Fibroblast of lung (primary cell): ENCODE results near the gene PPIL6. TPM values are rescaled to one million over a fixed set of nuclear protein-coding genes. Genes with fewer than 3 reads are reported as not detected.

Experiments used
- DNase-seq, 2 donors: peaks; one replicate each; pipeline versions ENCODE4 v3.0.0 to v3.0.0-alpha.2; 2010; ENCODE audit warnings: low read depth in 2 of 2
- H2AFZ ChIP-seq: 2 replicates; pipeline ENCODE4 v1.5.1; 2012; ENCODE audit warnings: low read length, control low read depth, inconsistent platforms
- H3K27ac ChIP-seq: 2 replicates; pipeline ENCODE4 v1.5.1; 2011; ENCODE audit warnings: low read length, control low read depth; ENCODE audit not compliant: insufficient read depth
- H3K27me3 ChIP-seq: 2 replicates; pipeline ENCODE4 v1.5.1; 2011; ENCODE audit warnings: mild to moderate bottlenecking, low read length; ENCODE audit not compliant: control insufficient read depth, insufficient read depth
- H3K36me3 ChIP-seq: 2 replicates; pipeline ENCODE4 v1.5.1; 2011; ENCODE audit warnings: low read length; ENCODE audit not compliant: control insufficient read depth, insufficient read depth
- H3K4me1 ChIP-seq: 2 replicates; pipeline ENCODE4 v1.5.1; 2011; ENCODE audit warnings: low read length; ENCODE audit not compliant: control insufficient read depth, insufficient read depth; ENCODE audit errors: extremely low read depth
- H3K4me2 ChIP-seq: 2 replicates; pipeline ENCODE4 v1.5.1; 2011; ENCODE audit warnings: low read length, control low read depth; ENCODE audit not compliant: insufficient read depth; ENCODE audit errors: extremely low read depth
- H3K4me3 ChIP-seq, 4 experiments: fragments of 200-600 bp in 1 of 4; sonication (generic) in 1 of 4; replicated peaks in 1 of 4; 2 replicates each; pipeline ENCODE4 v1.5.1; 2011 to 2016; ENCODE audit warnings: low read length in 4 of 4, low read depth in 3 of 4, mild to moderate bottlenecking in 3 of 4, control low read depth in 2 of 4, inconsistent platforms in 1 of 4, mixed read lengths in 1 of 4; ENCODE audit not compliant: insufficient read depth in 1 of 4; ENCODE audit errors: control extremely low read depth in 1 of 4
- H3K79me2 ChIP-seq: 2 replicates; pipeline ENCODE4 v1.5.1; 2012; ENCODE audit warnings: mild to moderate bottlenecking, low read length, inconsistent platforms; ENCODE audit not compliant: control insufficient read depth, insufficient read depth
- H3K9ac ChIP-seq: 2 replicates; pipeline ENCODE4 v1.5.1; 2011; ENCODE audit warnings: mild to moderate bottlenecking, low read length, control low read depth; ENCODE audit not compliant: insufficient read depth
- H3K9me3 ChIP-seq: 2 replicates; pipeline ENCODE4 v1.5.1; 2012; ENCODE audit warnings: low read depth, low read length; ENCODE audit not compliant: control insufficient read depth, insufficient read depth
- H4K20me1 ChIP-seq: 2 replicates; pipeline ENCODE4 v1.5.1; 2011; ENCODE audit warnings: low read length; ENCODE audit not compliant: control insufficient read depth, insufficient read depth; ENCODE audit errors: extremely low read depth
- CTCF ChIP-seq, 2 donors: IDR thresholded peaks in 1 of 2; conservative IDR thresholded peaks in 1 of 2; 1 replicate in 1 of 2; 2 replicates in 1 of 2; pipeline ENCODE4 v1.5.1; 2011 to 2012; ENCODE audit warnings: low read length in 2 of 2, control low read depth in 1 of 2, inconsistent platforms in 1 of 2, low read depth in 1 of 2, mild to moderate bottlenecking in 1 of 2
- EZH2 ChIP-seq: IDR thresholded peaks from 2 replicates; pipeline ENCODE4 v1.5.1; 2012; ENCODE audit warnings: low read length, control low read depth, mild to moderate bottlenecking; ENCODE audit errors: missing control alignments
- polyA plus RNA-seq, 2 donors: library from polyadenylated mRNA; depleted of rRNA in 1 of 2; stranded (reverse) in 1 of 2; unstranded in 1 of 2; fragments of >200 nt; gene quantifications; 2 replicates each; pipeline ENCODE4 v1.2.1, GENCODE V29; 2011 to 2012; ENCODE audit warnings: missing spikeins in 1 of 2
- total RNA-seq: library from RNA; depleted of rRNA; stranded (reverse); fragments of >200 nt; gene quantifications from 2 replicates; pipeline ENCODE4 v1.2.1, GENCODE V29; 2014

PPIL6 gene
- total and polyA plus RNA-seq, 2 donors (not counting 1 experiment from before 2014, with no cell fraction given) = 0.78 to 5.0 TPM

GRCh38 chr6:109445382-109445781 is 5.0 kb upstream of the PPIL6 start:
- no peak overlapping the region for H2AFZ ChIP-seq
- H3K9me3 ChIP-seq = no peaks in the 10 kb centered on the region
- H3K27ac ChIP-seq = no peak overlapping the region
- no peak for DNase-seq
- H3K9ac ChIP-seq = no peak overlapping the region
- no peaks in the 10 kb centered on the region for H3K27me3 ChIP-seq
- peak in 1 of 2 donors; percentile 5 for TF ChIP-seq CTCF (conservative IDR thresholded peaks at IDR 0.05 in 1 of 2, IDR thresholded peaks at IDR 0.05 in 1 of 2; ENCODE audit: low read depth in 1 of 2, low read length in 2 of 2)
- TF ChIP-seq EZH2 = no peak
- H3K4me1 ChIP-seq = peaks cover 3% of the 10 kb centered on the region
- no peaks in the 10 kb centered on the region for H3K79me2 ChIP-seq
- no peaks in the 10 kb centered on the region for H4K20me1 ChIP-seq
- no peak overlapping the region for H3K4me2 ChIP-seq
- peaks cover 36% of the 10 kb centered on the region for H3K36me3 ChIP-seq
- no peak overlapping the region for H3K4me3 ChIP-seq

- H3K9ac ChIP-seq = no peak overlapping the region
- peaks cover 3% of the 10 kb centered on the region for H3K4me1 ChIP-seq
- H3K4me3 ChIP-seq = no peak overlapping the region
- H3K27ac ChIP-seq = no peak overlapping the region
- no peaks in the 10 kb centered on the region for H3K9me3 ChIP-seq
- no peaks in the 10 kb centered on the region for H3K27me3 ChIP-seq
- H4K20me1 ChIP-seq = no peaks in the 10 kb centered on the region
- H3K36me3 ChIP-seq = peaks cover 30% of the 10 kb centered on the region
- DNase-seq = no peak
- TF ChIP-seq CTCF (conservative IDR thresholded peaks at IDR 0.05 in 1 of 2, IDR thresholded peaks at IDR 0.05 in 1 of 2; ENCODE audit: low read depth in 1 of 2, low read length in 2 of 2) (no peak), EZH2 (no peak)
- H2AFZ ChIP-seq = no peak overlapping the region
- H3K79me2 ChIP-seq = no peaks in the 10 kb centered on the region
- no peak overlapping the region for H3K4me2 ChIP-seq
Measured at GRCh38 chr6:109443425-109443950, 3.1 kb upstream of the PPIL6 start.

- Histone ChIP-seq H3K36me3 (peaks cover 28% of the 10 kb centered on the region), H3K27ac (no peak overlapping the region), H3K79me2 (no peaks in the 10 kb centered on the region), H3K4me2 (no peak overlapping the region), H3K27me3 (no peaks in the 10 kb centered on the region), H3K9ac (no peak overlapping the region), H4K20me1 (no peaks in the 10 kb centered on the region), H3K4me1 (peaks cover 3% of the 10 kb centered on the region), H3K9me3 (no peaks in the 10 kb centered on the region), H2AFZ (no peak overlapping the region), H3K4me3 (no peak overlapping the region)
- TF ChIP-seq CTCF (conservative IDR thresholded peaks at IDR 0.05 in 1 of 2, IDR thresholded peaks at IDR 0.05 in 1 of 2; ENCODE audit: low read depth in 1 of 2, low read length in 2 of 2) = no peak
- no peak for TF ChIP-seq EZH2
- DNase-seq = no peak
Measured at GRCh38 chr6:109442393-109442924, 2.0 kb upstream of the PPIL6 start.
